H7 (cell line): ENCODE data around the gene CD247. TPM values are rescaled to one million over a fixed set of nuclear protein-coding genes. Genes with fewer than 3 reads are reported as not detected.

Source experiments
- DNase-seq: peaks from one replicate; pipeline ENCODE4 v3.0.0; 2012
- H3K27me3 ChIP-seq: 2 replicates; pipeline ENCODE4 v1.6.0; 2011; ENCODE audit warnings: mild to moderate bottlenecking, low read length; ENCODE audit not compliant: control insufficient read depth, insufficient read depth
- H3K36me3 ChIP-seq: replicated peaks from 2 replicates; pipeline ENCODE4 v1.5.1; 2011; ENCODE audit warnings: low read length; ENCODE audit not compliant: control insufficient read depth, insufficient read depth
- H3K4me3 ChIP-seq: 2 replicates; pipeline ENCODE4 v1.5.1; 2011; ENCODE audit warnings: low read depth, mild to moderate bottlenecking, control low read depth, low read length, moderate library complexity; ENCODE audit not compliant: insufficient read depth
- total RNA-seq: library from RNA; depleted of rRNA; stranded (reverse); fragments of >200 nt; shearing (Covaris generic); gene quantifications from 2 replicates; pipeline ENCODE4 v1.2.3, GENCODE V29; 2014

The CD247 gene
- total RNA-seq, 1 experiment from 2014 or later, result 0.83 TPM

GRCh38 chr1:167428395-167428794 is 89.9 kb downstream of the CD247 start:
- DNase-seq, result no peak
- no peak overlapping the region for H3K4me3 ChIP-seq

GRCh38 chr1:167427848-167428247 is 90.5 kb downstream of the CD247 start:
- DNase-seq, result no peak
- Histone ChIP-seq H3K27me3 (no peaks in the 10 kb centered on the region; the same call in 1 of the 2 replicates), H3K36me3 (no peaks in the 10 kb centered on the region; the same call in 1 of the 2 replicates), H3K4me3 (no peak overlapping the region)

More at GRCh38 chr1:167428395-167428794, 89.9 kb downstream of the CD247 start:
- Histone ChIP-seq H3K36me3 (no peaks in the 10 kb centered on the region; the same call in 1 of the 2 replicates), H3K27me3 (no peaks in the 10 kb centered on the region; the same call in 1 of the 2 replicates)

DNA sequence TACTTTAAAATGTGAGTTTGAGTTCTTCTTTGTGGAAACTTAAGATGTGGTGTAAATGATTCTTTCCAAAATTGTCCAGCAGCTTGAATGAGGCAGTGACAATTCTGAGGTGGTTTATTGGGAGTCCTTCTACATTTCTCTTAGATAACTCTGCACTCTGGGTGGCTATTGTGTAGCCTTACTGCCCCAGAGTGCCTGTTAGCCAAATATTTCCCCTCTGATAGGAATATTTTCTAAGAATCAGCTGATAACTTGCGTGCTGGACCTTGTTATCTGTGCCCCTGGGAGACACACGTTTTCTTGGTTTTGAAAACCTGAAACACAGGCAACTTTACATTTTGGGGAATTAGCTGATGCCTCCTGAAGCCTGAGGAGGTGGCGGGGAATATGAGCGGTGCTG is 91.6 kb downstream of the CD247 start:
- no peaks in the 10 kb centered on the region; the same call in 1 of the 2 replicates for H3K36me3 ChIP-seq
- H3K4me3 ChIP-seq, result no peak overlapping the region
- no peak for DNase-seq
- H3K27me3 ChIP-seq, result no peaks in the 10 kb centered on the region; the same call in 1 of the 2 replicates

GRCh38 chr1:167425482-167425881 is 92.8 kb downstream of the CD247 start:
- no peak for DNase-seq
- Histone ChIP-seq H3K36me3 (no peaks in the 10 kb centered on the region; the same call in 1 of the 2 replicates), H3K4me3 (no peak overlapping the region), H3K27me3 (no peaks in the 10 kb centered on the region)

- H3K36me3 ChIP-seq, result no peaks in the 10 kb centered on the region; the same call in 1 of the 2 replicates
- no peaks in the 10 kb centered on the region for H3K27me3 ChIP-seq
- DNase-seq, result no peak
- H3K4me3 ChIP-seq, result no peak overlapping the region
These were observed 94.4 kb downstream of the CD247 start for GRCh38 chr1:167423684-167424619.

DNA sequence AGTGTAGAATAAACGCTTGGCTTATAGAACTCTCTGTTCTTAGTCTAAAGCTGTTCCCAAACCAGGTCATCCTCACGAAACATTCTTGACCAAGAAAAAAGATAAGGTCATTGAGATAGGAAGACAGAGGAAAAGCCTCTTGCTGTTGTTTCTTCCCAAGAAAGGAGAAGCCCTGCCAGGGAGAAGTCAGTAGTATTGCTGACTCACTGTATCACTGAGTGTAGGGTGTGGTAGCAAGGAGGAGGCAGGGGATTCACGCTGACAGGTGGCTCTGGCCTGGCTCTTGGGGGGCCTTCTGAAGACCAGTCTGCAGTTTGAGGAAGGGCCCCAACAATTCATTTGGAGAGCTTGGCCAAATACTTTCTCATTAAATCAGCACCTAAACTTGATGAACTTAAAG is 97.8 kb downstream of the CD247 start:
- Histone ChIP-seq H3K4me3 (no peak overlapping the region), H3K36me3 (peaks cover under 1% of the 10 kb centered on the region; the same call in 1 of the 2 replicates), H3K27me3 (no peaks in the 10 kb centered on the region)
- no peak for DNase-seq

GRCh38 chr1:167419245-167419644 is 99.1 kb downstream of the CD247 start:
- DNase-seq, result no peak
- H3K36me3 ChIP-seq, result peaks cover 3% of the 10 kb centered on the region
- H3K27me3 ChIP-seq, result no peaks in the 10 kb centered on the region
- no peak overlapping the region for H3K4me3 ChIP-seq

DNA sequence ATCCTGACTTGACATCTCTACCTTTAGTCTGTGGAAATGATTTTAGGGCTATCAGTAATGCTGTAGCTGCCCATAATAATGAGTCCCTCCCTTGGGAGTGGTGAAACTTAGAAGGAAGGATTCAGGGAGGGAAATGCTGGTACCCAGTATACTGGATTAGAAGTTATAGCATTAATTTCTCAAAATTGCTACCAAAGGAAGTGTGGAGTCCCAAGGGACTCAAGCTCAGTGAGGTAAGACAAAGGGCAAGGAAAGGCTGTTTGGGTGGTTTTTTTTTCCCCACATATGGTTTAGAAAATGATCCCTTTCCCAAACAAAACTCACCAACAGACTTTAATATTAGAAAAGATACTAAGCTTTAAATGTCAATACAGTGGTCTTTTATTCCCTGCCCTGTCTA is 99.9 kb downstream of the CD247 start:
- Histone ChIP-seq H3K36me3 (peaks cover 3% of the 10 kb centered on the region), H3K27me3 (no peaks in the 10 kb centered on the region), H3K4me3 (no peak overlapping the region)
- no peak for DNase-seq

GRCh38 chr1:167416506-167416905 is 101.8 kb downstream of the CD247 start:
- peaks cover 14% of the 10 kb centered on the region for H3K36me3 ChIP-seq
- H3K27me3 ChIP-seq, result no peaks in the 10 kb centered on the region
- no peak overlapping the region for H3K4me3 ChIP-seq
- no peak for DNase-seq

- Histone ChIP-seq H3K27me3 (no peaks in the 10 kb centered on the region), H3K36me3 (peaks cover 14% of the 10 kb centered on the region)
These were observed 105.0 kb downstream of the CD247 start for GRCh38 chr1:167413328-167413727.

GRCh38 chr1:167412920-167413319 is 105.4 kb downstream of the CD247 start:
- no peak for DNase-seq
- H3K27me3 ChIP-seq, result no peaks in the 10 kb centered on the region
- no peak overlapping the region for H3K4me3 ChIP-seq
- peaks cover 14% of the 10 kb centered on the region for H3K36me3 ChIP-seq

More at GRCh38 chr1:167413328-167413727, 105.0 kb downstream of the CD247 start:
- H3K4me3 ChIP-seq, result no peak overlapping the region
- DNase-seq, result no peak

DNA sequence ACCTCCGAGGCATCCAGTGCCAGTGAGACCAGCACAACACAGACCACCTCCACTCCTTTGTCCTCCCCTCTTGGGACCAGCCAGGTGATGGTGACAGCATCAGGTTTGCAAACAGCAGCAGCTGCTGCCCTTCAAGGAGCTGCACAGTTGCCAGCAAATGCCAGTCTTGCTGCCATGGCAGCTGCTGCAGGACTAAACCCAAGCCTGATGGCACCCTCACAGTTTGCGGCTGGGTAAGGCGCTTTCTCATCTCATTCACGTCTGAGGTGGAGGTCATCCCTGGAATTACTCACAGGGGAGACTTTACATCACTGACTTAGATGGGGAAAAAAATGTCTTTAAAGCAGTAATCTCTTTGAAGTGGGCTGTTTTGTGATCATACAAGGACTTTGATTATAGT is 106.3 kb downstream of the CD247 start:
- no peaks in the 10 kb centered on the region for H3K27me3 ChIP-seq
- DNase-seq, result no peak
- no peak overlapping the region for H3K4me3 ChIP-seq
- peaks cover 14% of the 10 kb centered on the region for H3K36me3 ChIP-seq

DNA sequence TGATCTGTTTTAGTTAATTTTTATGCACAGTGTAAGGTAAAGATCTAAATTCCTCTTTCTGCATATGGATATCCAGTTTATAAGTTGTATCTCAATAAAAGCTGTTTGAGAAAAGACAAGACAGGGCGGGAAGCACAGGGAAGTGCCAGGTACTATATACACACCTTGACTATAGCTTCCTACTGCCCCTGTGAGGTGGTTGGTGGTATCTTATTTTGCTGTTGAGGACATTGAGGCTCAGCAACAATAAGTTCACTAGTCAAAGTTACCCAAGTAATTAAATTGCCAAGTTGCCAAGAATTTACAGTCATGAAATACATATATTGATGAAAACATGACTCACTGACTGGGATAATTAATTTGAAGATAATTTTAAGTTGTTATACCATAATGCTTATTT is 109.1 kb downstream of the CD247 start:
- Histone ChIP-seq H3K4me3 (no peak overlapping the region), H3K27me3 (no peaks in the 10 kb centered on the region), H3K36me3 (peaks cover 11% of the 10 kb centered on the region)
- DNase-seq, result no peak

DNA sequence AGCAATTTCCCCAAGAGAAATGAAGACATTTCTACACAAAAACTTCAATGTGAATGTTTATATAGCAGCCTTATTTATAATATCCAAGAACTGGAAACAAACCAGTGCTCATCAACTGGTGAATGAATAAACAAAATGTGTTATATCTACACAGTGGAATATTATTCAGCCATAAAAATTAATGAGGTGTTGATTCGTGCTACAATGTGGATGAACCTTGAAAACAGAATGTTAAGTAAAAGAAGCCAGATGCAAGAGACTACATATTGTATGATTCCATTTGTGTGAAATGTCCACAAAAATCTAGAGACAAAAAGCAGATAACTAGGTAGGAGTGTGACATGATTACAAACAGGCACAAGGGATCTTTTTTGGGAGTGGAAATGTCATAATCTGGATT is 110.0 kb downstream of the CD247 start:
- H3K36me3 ChIP-seq, result peaks cover 11% of the 10 kb centered on the region
- no peak overlapping the region for H3K4me3 ChIP-seq
- no peaks in the 10 kb centered on the region for H3K27me3 ChIP-seq
- DNase-seq, result no peak

DNA sequence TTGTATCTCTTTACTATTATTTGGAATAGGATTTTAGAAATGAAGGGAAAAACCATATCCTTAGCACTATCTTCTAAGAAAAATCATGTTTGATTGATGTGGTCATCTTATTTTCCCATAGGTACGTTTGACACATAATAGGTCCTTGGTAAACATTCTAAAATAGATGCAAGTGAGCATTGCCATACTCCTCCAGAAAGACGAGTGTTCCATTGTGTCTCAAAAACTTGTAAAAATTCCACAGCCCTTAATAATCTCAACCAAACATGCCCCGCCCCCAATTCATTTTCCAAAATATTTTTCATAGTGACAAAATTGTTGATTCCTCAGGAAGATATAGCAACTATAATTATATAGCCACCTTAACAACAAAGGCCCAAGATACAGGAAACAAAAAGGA is 113.4 kb downstream of the CD247 start:
- H3K27me3 ChIP-seq, result no peaks in the 10 kb centered on the region
- peaks cover 3% of the 10 kb centered on the region for H3K36me3 ChIP-seq
- H3K4me3 ChIP-seq, result no peak overlapping the region
- DNase-seq, result no peak
